ENCODE results near the gene MACROD2.

The MACROD2 gene

DNA sequence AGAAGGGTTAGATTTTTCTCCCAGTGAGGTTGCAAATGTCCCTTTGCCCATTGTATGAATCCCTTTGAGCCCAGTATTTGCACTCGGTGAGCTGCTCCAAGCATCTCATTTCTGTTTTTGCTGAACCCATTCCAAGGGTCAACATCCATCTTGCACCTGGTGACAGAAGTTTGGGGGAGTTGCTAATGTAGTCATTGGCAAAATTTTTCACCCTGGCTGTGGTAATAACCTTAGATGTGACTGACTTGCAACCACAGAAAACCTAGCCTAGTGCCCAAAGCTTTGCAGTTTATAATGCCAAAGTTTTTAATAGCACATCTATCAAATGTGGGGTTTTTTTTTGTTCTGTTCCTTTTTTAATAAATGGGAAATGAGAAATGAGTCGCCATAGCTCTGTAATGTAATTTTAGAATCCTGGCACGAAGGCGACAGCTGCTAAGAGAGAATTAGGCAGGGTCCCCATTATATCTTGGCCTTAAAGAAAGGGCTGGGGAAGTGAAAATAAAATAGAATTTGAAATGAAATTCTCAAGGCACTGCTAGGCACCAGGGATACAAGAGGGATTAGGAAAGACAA, 1895.2 kb downstream of the MACROD2 start:
- POLR2A ChIA-PET: no interaction called here
- TF ChIP-seq CTCF (IDR thresholded peaks at IDR 0.05; ENCODE audit: insufficient read depth, low read length, missing control alignments): no peak
- CTCF ChIA-PET: no interaction called here
- no peak overlapping the region for H3K4me3 ChIP-seq (ENCODE audit: low read depth, low read length)
- DNase-seq (ENCODE audit: low read depth, low spot score): no peak

GRCh38 chr20:15895126-15895525, 1899.8 kb downstream of the MACROD2 start:
- no peak overlapping the region for H3K4me3 ChIP-seq (ENCODE audit: low read depth, low read length)
- no peak for TF ChIP-seq CTCF (IDR thresholded peaks at IDR 0.05; ENCODE audit: insufficient read depth, low read length, missing control alignments)
- ChIA-PET POLR2A (no interaction called here), CTCF (no interaction called here)
- no peak for DNase-seq (ENCODE audit: low read depth, low spot score)

DNA sequence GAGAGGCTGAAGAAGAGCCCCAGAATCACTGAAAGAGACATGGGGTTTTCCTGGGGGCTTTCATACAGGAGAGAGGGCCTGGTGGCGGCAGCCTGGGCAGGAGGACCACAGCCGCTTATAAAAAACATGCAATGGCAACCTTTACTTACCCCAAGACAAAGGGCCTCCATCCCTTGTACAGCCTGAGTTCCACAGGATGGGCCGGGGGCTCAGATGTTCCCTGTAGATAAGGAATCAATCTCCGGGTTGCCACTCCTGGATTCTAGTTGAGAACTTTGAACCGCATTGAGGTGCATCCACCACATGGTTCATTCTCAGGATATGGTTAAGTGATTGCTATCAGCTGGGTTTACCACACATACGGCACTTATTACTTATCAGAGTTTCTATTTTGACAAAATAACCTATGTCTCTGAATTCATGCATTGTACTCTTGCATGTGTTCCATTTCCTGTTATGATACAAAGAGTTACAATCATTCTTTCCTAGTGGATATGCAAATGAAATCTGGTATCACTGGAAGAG, 1900.3 kb downstream of the MACROD2 start:
- no peak overlapping the region for H3K4me3 ChIP-seq (ENCODE audit: low read depth, low read length)
- CTCF ChIA-PET: no interaction called here
- no peak for DNase-seq (ENCODE audit: low read depth, low spot score)
- POLR2A ChIA-PET: no interaction called here
- TF ChIP-seq CTCF (IDR thresholded peaks at IDR 0.05; ENCODE audit: insufficient read depth, low read length, missing control alignments): no peak

DNA sequence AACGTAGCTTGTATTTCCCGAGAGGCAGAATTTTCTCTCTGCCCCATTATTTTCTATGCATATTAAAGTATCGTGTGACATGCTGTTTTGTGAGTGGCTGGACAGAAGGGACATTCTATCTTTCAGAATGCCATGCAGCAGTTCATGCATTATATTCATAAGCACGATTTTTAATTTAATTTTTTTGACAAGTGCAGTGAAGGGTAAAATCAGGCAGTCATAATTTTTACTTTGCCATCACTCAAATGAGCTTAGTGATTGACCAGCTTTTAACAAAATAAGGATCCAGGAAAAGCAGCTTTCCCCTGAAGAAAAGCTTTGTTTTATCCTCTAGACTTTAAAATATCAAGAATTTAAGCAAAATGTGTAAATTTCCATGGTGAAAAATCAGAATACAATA, 1904.7 kb downstream of the MACROD2 start:
- ChIA-PET POLR2A (no interaction called here), CTCF (no interaction called here)
- no peak for TF ChIP-seq CTCF (IDR thresholded peaks at IDR 0.05; ENCODE audit: insufficient read depth, low read length, missing control alignments)
- no peak overlapping the region for H3K4me3 ChIP-seq (ENCODE audit: low read depth, low read length)
- DNase-seq (ENCODE audit: low read depth, low spot score): no peak

- CTCF ChIA-PET: no interaction called here
- no peak for DNase-seq (ENCODE audit: low read depth, low spot score)
- POLR2A ChIA-PET: no interaction called here
These were observed 1905.1 kb downstream of the MACROD2 start for GRCh38 chr20:15900443-15900842.

DNA sequence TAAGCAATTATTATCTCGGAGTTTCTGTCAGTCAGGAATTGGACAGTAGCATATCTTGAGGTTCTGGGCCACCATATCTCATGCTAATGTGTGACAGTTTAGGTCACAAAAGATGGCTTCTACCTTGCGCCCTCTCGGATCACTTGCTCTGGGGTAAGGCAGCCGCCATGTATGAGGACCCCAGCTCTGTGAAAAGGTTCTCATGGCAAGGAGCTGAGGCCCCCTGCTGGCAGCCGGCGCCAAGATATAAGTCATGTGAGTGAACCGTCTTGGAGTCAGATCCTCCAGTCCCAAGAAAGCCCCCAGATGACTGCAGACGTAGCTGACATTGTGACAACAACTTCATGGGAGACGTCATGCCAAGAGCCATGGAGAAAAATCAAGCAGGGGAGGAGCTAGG, 1907.2 kb downstream of the MACROD2 start:
- no peak for TF ChIP-seq CTCF (IDR thresholded peaks at IDR 0.05; ENCODE audit: insufficient read depth, low read length, missing control alignments)
- no peak overlapping the region for H3K4me3 ChIP-seq (ENCODE audit: low read depth, low read length)
- POLR2A ChIA-PET: no interaction called here
- no peak for DNase-seq (ENCODE audit: low read depth, low spot score)
- CTCF ChIA-PET: no interaction called here

More at GRCh38 chr20:15900443-15900842, 1905.1 kb downstream of the MACROD2 start:
- no peak overlapping the region for H3K4me3 ChIP-seq (ENCODE audit: low read depth, low read length)
- no peak for TF ChIP-seq CTCF (IDR thresholded peaks at IDR 0.05; ENCODE audit: insufficient read depth, low read length, missing control alignments)
